Measurements from ENCODE around the gene PIH1D1. TPM values are rescaled to one million over a fixed set of nuclear protein-coding genes. Genes with fewer than 3 reads are reported as not detected.
A peak's percentile ranks its signal among the peaks of the same experiment; 100 is the strongest.

Gene PIH1D1
- total RNA-seq, 4 donors from 2014 or later = 67.2 to 82.4 (median 72.5) TPM

DNA sequence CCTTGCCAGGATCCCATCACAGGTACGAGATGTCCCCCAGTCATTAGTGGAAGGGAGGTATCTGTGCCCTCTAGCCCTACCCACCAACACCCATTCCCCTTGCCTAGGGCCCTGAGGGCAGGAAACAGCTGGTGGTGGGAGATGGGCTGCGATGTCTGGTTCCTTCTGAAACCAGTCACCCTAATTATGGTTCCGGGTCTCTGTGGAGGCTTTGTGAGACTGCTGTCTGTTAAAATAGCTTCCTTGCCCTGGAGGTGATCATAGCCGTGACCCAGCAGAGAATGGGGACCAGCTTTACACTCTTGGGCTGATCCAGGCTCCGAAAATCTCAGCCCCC, 6.9 kb upstream of the PIH1D1 start:
- Histone ChIP-seq H3K27me3 (no peaks in the 10 kb centered on the region), H3K36me3 (peaks cover 0 to 48% of the 10 kb centered on the region in 2 donors), H3K4me3 (no peak overlapping the region), H3K4me1 (peaks cover 0 to 34% (median 16%) of the 10 kb centered on the region in 3 donors), H3K9me3 (no peaks in the 10 kb centered on the region), H3K27ac (peak overlapping the region in 3 of 4 donors; percentile 31 to 73 (median 69))
- TF ChIP-seq POLR2AphosphoS5 (IDR thresholded peaks at IDR 0.05) (no peak), POLR2A (IDR thresholded peaks at IDR 0.05) (no peak), EP300 (IDR thresholded peaks at IDR 0.05) (no peak)
- TF ChIP-seq, protein P1, sequence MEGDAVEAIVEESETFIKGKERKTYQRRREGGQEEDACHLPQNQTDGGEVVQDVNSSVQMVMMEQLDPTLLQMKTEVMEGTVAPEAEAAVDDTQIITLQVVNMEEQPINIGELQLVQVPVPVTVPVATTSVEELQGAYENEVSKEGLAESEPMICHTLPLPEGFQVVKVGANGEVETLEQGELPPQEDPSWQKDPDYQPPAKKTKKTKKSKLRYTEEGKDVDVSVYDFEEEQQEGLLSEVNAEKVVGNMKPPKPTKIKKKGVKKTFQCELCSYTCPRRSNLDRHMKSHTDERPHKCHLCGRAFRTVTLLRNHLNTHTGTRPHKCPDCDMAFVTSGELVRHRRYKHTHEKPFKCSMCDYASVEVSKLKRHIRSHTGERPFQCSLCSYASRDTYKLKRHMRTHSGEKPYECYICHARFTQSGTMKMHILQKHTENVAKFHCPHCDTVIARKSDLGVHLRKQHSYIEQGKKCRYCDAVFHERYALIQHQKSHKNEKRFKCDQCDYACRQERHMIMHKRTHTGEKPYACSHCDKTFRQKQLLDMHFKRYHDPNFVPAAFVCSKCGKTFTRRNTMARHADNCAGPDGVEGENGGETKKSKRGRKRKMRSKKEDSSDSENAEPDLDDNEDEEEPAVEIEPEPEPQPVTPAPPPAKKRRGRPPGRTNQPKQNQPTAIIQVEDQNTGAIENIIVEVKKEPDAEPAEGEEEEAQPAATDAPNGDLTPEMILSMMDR (IDR thresholded peaks at IDR 0.05) = no peak
- ATAC-seq = no peak
- 83% methylated on average over 1 of the region's 5 CpGs; no CpG with 5 or more reads in 1 of the 2 donors for WGBS, 2 donors (ENCODE audit: low coverage in 1 of 2)

DNA sequence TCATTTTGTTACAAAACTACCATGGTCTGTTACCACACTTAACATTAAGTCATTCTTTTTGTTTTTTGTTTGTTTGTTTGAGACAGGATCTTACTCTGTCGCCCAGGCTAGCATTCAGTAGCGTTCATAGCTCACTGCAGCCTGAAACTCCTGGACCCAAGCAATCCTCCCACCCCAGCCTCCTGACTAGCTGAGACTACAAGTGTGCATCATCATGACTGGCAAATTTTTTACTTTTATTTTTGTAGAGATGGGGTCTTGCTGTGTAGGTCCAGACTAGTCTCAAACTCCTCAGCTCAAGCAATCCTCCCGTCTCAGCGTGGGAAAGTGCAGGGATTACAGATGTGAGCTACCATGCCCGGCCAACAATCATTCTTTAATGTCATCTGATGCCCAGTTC, 4.7 kb upstream of the PIH1D1 start:
- Histone ChIP-seq H3K4me3 (no peak overlapping the region), H3K36me3 (peaks cover 0 to 35% of the 10 kb centered on the region in 2 donors), H3K9me3 (no peaks in the 10 kb centered on the region), H3K27ac (peak overlapping the region in 3 of 4 donors; percentile 51 to 73 (median 69)), H3K27me3 (no peaks in the 10 kb centered on the region), H3K4me1 (peaks cover 0 to 46% (median 16%) of the 10 kb centered on the region in 3 donors)
- no peak for ATAC-seq
- TF ChIP-seq EP300 (IDR thresholded peaks at IDR 0.05) (no peak), POLR2AphosphoS5 (IDR thresholded peaks at IDR 0.05) (no peak), POLR2A (IDR thresholded peaks at IDR 0.05) (no peak)
- TF ChIP-seq, protein P1 (IDR thresholded peaks at IDR 0.05) = no peak
- 67 to 81% methylated on average over 4 to 5 of the region's 5 CpGs for WGBS, 2 donors (ENCODE audit: low coverage in 1 of 2)

DNA sequence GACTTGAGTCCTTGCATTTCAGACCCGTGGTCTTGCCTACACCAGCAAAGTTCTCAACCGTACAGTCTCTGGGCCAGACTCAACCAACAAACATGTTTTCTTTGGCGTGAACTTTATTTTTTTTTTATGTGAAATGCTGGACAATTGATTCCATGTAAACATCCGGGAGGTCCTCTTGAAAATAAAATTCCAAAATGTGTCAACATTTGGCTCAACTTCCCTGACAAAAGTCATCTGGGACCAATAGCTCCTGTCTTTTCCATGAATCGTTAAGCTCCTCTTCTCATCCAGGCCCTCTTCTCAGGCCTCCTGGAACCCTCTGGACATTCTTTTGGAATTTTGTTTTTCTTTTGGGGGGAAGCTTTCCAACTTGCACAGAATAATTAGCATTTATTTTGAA, 4.2 kb upstream of the PIH1D1 start:
- TF ChIP-seq EP300 (IDR thresholded peaks at IDR 0.05) (no peak), POLR2A (IDR thresholded peaks at IDR 0.05) (no peak), POLR2AphosphoS5 (IDR thresholded peaks at IDR 0.05) (peak; percentile 12)
- H3K36me3 ChIP-seq = peaks cover 0 to 32% of the 10 kb centered on the region in 2 donors
- H3K4me1 ChIP-seq = peaks cover 0 to 51% (median 16%) of the 10 kb centered on the region in 3 donors
- no peak for ATAC-seq
- WGBS, 2 donors (ENCODE audit: low coverage in 1 of 2) = 52 to 55% methylated on average over 5 of the region's 5 CpGs
- H3K4me3 ChIP-seq = no peak overlapping the region
- H3K27ac ChIP-seq = peak overlapping the region in 3 of 4 donors; percentile 51 to 73 (median 69)
- H3K9me3 ChIP-seq = no peaks in the 10 kb centered on the region
- H3K27me3 ChIP-seq = no peaks in the 10 kb centered on the region

DNA sequence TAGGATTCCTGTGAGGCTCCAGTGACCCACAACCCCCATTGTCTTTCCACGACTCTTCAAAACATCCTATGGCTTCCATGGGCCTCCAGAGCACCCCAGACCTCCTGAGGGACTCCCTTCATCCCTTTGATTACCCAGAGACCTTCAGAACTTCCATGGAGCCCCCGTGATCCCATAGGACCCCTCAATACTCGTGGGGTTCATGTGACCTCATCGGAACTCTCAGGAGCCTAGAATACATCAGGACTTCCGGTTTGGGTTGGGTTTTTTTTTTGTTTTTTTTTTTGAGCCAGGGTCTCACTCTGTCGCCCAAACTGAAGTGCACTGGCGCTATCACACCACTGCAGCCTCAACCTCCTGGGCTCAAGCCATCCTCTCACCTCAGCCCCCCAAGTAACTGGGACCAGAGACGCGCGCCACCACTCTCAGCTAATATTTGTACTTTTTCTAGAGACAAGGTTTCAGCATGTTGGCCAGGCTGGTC, 2.2 kb upstream of the PIH1D1 start:
- H3K9me3 ChIP-seq = no peaks in the 10 kb centered on the region
- no peak for ATAC-seq
- peak overlapping the region; percentile 95 to 100 (median 96) for H3K27ac ChIP-seq
- peak overlapping the region; percentile 49 to 81 for H3K4me3 ChIP-seq
- H3K27me3 ChIP-seq = no peaks in the 10 kb centered on the region
- 15 to 31% methylated on average over 4 to 8 of the region's 10 CpGs for WGBS, 2 donors (ENCODE audit: low coverage in 1 of 2)
- peaks cover 0 to 29% of the 10 kb centered on the region in 2 donors for H3K36me3 ChIP-seq
- TF ChIP-seq POLR2A (IDR thresholded peaks at IDR 0.05) (no peak), EP300 (IDR thresholded peaks at IDR 0.05) (no peak), POLR2AphosphoS5 (IDR thresholded peaks at IDR 0.05) (no peak)
- TF ChIP-seq, protein P1 (IDR thresholded peaks at IDR 0.05) = no peak
- peaks cover 0 to 61% (median 21%) of the 10 kb centered on the region in 3 donors for H3K4me1 ChIP-seq

DNA sequence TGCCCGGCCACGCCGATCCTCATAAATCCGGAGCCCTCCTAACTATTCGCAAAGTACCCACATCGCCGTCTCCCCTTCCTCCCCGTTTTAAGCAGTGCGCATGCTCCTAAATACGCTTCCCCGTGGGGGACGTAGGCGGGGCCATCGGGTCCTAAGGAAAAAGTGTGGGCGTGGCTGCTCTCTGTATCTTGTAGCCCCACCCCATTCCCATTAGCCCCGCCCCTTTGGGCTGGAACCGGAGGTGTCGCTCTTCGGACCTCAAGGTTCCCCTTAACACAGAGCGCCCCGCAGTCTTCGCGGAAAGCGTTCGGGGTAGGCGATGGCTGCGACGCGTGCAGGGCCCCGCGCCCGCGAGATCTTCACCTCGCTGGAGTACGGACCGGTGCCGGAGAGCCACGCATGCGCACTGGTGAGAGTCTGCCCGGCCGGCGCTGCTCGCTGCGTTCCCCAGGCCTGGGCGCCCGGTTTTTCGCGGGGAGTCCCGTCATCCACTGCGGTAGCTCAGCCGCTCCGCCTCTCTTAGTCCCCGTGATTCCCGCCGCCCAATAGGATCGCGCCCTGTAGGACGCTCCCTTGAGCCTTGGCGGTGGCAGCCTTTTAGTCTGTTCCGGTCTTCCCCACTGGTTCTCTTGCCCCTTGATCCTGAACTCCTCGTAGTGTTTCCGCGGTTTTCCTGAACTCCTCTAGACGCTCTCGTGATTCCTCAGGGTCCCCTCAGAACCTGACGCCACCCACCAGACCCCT, 1.6 kb upstream of the PIH1D1 start, which contains the start of gene ALDH16A1:
ALDH16A1 (plus strand) TSS at position 213 of the 744 bp plus-strand sequence; CDS start at position 320, 107 bp downstream.
- Histone ChIP-seq H3K27ac (peak within 1 kb of the TSS; percentile 95 to 100 (median 96)), H3K9me3 (no peaks in the 10 kb centered on the region), H3K36me3 (peaks cover 0 to 29% of the 10 kb centered on the region in 2 donors), H3K27me3 (no peaks in the 10 kb centered on the region), H3K4me1 (peaks cover 0 to 61% (median 21%) of the 10 kb centered on the region in 3 donors), H3K4me3 (peak within 1 kb of the TSS; percentile 81 to 86)
- 0 to 1% methylated on average over 8 to 30 of the region's 66 CpGs for WGBS, 2 donors (ENCODE audit: low coverage in 1 of 2)
- ATAC-seq = peak; percentile 94
- TF ChIP-seq, protein P1 (IDR thresholded peaks at IDR 0.05) = peak in 1 of 4 experiments; percentile 2
- TF ChIP-seq POLR2AphosphoS5 (IDR thresholded peaks at IDR 0.05) (peak; percentile 91), EP300 (IDR thresholded peaks at IDR 0.05) (no peak), POLR2A (IDR thresholded peaks at IDR 0.05) (peak; percentile 67 to 83)
